ENCODE measurements around the gene TBC1D7.

GRCh38 chr6:13319891-13320564 is 8.3 kb downstream of the TBC1D7 start:
- no peak for TF ChIP-seq SCRT2 (tag by site-specific recombination; IDR thresholded peaks at IDR 0.05)
- no peak for TF ChIP-seq REST (tag by site-specific recombination; IDR thresholded peaks at IDR 0.05)
- no peak for TF ChIP-seq ZNF830 (tag by site-specific recombination; IDR thresholded peaks at IDR 0.05; ENCODE audit: low read depth)
- TF ChIP-seq CTCF (tag by site-specific recombination; IDR thresholded peaks at IDR 0.05), result no peak
- TF ChIP-seq ZBTB49 (tag by site-specific recombination; IDR thresholded peaks at IDR 0.05; ENCODE audit: low read depth), result no peak
- no peak for TF ChIP-seq ZNF324 (tag by site-specific recombination; IDR thresholded peaks at IDR 0.05)
- no peak for TF ChIP-seq ZNF146 (tag by site-specific recombination; IDR thresholded peaks at IDR 0.05)
- TF ChIP-seq ZFP41 (tag by site-specific recombination; IDR thresholded peaks at IDR 0.05; ENCODE audit: borderline replicate concordance), result no peak
- no peak for TF ChIP-seq ZFP37 (tag by site-specific recombination; IDR thresholded peaks at IDR 0.05)
- TF ChIP-seq ZNF768 (tag by site-specific recombination; IDR thresholded peaks at IDR 0.05), result no peak
- no peak for TF ChIP-seq MYNN (tag by site-specific recombination; IDR thresholded peaks at IDR 0.05; ENCODE audit: borderline replicate concordance)

All from HEK293 (cell line).